NK-92 (cell line): Measurements from ENCODE around the gene ZNF689.
"Not testable (repeated sequence)": the region's sequence is repeated elsewhere in the genome, so short reads cannot be mapped to it uniquely, and the experiment has no call there.

Source experiments
- DNase-seq: peaks from one replicate; lab custom pipeline; 2025; ENCODE audit not compliant: unreplicated experiment; lab: John Stamatoyannopoulos, UW

Gene ZNF689

GRCh38 chr16:30601966-30602365 is 8.2 kb downstream of the ZNF689 start:
- no peak for DNase-seq

- no peak for DNase-seq
Measured at GRCh38 chr16:30600929-30601328, 9.3 kb downstream of the ZNF689 start.

GRCh38 chr16:30600215-30600614 is 10.0 kb downstream of the ZNF689 start:
- no peak for DNase-seq

DNA sequence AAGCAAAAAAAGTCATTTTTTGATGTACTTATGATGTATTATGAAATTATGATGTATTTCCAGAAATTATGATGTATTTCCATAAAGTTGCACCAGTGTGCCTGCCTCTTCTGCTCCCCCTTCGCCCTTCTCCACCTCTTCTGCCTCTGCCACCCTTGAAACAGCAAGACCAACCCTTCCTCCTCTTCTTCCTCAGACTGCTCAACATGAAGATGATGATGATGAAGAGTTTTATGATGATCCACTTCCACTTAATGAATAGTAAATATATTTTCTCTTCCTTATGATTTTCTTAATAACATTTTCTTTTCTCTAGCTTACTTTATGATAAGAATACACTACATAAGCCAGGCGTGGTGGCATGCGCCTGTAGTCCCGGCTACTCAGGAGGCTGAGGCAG is 17.3 kb downstream of the ZNF689 start:
- DNase-seq: no peak

GRCh38 chr16:30590869-30591268 is 19.3 kb downstream of the ZNF689 start:
- DNase-seq: not testable (repeated sequence)

DNA sequence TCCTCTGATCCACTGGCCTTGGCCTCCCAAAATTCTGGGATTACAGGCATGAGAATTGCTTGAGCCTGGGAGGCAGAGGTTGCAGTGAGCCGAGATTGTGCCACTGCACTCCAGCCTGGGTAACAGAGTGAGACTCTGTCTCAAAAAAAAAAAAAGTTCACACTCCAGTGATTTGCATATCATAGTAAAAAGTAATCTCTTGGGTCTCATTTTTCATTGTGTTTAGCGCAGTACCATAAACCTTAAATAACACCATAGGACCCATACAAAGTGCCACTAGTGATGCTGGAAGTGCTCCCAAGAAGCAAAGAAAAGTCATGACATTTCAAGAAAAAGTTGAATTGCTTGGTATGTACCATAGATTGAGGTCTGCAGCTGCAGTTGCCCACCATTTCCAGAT is 20.6 kb downstream of the ZNF689 start:
- DNase-seq: not testable (repeated sequence)

DNA sequence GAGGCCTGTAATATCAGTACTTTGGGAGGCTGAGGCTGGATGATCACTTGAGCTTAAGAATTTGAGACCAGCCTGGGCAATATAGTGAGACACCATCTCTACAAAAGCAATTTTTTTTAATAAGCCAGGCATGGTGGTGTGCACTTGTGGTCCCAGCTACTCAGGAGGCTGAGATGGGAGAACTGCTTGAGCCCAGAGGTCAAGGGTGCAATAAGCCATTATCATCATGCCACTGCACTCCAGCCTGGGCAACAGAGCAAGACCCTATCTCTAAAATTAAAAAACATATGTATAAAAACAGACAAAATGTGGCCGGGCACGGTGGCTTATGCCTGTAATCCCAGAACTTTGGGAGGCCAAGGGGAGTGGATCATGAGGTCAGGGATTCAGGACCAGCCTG is 21.5 kb downstream of the ZNF689 start:
- no peak for DNase-seq

GRCh38 chr16:30585400-30586191 is 24.6 kb downstream of the ZNF689 start, which contains the start of gene ZNF785:
ZNF785 (minus strand) TSS chr16:30585697; CDS start chr16:30585611, 86 bp downstream.
- DNase-seq: peak; percentile 46

DNA sequence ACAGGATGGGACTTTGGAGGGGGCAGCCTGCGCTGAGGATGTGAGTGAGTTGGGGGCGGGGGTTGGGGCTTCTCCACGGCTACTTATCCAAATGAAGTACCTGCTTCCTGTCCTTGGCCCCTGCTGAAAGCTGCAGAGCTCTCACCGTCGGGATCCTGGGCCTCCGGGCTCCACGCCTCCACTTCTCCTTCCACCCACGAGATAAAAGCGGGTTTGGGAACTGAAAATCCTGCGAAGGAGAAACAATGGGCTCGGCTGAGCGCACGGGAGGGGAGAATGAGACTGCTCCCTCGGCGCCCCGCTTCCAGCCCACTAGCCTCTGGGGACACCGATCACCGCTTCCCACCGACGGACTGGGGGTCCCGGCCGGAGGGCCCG is 25.2 kb downstream of the ZNF689 start:
- no peak for DNase-seq

- no peak for DNase-seq
Measured at GRCh38 chr16:30582611-30583340, 27.4 kb downstream of the ZNF689 start.

DNA sequence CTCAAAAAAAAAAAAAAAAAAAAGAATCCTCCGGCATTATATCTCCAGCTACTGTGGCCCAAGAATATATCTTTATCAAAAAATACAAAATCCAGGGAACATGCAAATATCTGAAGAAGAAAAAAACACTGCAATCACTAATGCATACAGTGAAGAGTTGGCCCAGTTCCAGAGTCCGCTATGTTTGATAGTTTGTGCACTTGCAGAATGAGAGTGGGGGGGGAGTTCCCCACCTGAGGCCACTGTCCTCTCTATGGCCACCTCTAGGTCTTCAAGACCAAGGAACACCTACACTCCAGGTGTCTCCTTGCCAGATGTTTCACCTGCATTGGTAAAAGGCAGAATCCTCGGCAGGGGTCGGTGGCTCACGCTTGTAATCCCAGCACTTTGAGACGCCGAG is 28.7 kb downstream of the ZNF689 start:
- DNase-seq: no peak

DNA sequence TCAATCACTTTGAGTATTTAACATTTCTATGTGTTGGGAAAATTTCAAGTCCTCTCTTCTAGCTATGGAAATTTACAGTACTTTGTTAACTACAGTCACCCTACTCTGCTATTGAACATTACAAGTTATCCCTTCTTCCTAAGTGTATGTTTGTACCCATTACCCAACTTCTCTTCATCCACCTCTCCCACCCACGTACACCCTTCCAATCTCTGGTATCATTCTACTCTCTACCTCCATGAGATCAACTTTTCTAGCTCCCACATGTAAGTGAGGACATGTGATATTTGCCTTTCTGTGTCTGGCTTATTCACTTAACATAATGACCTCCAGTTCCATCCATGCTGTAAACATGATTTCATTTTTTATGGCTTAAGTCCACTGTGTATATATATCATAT is 35.5 kb downstream of the ZNF689 start:
- no peak for DNase-seq

DNA sequence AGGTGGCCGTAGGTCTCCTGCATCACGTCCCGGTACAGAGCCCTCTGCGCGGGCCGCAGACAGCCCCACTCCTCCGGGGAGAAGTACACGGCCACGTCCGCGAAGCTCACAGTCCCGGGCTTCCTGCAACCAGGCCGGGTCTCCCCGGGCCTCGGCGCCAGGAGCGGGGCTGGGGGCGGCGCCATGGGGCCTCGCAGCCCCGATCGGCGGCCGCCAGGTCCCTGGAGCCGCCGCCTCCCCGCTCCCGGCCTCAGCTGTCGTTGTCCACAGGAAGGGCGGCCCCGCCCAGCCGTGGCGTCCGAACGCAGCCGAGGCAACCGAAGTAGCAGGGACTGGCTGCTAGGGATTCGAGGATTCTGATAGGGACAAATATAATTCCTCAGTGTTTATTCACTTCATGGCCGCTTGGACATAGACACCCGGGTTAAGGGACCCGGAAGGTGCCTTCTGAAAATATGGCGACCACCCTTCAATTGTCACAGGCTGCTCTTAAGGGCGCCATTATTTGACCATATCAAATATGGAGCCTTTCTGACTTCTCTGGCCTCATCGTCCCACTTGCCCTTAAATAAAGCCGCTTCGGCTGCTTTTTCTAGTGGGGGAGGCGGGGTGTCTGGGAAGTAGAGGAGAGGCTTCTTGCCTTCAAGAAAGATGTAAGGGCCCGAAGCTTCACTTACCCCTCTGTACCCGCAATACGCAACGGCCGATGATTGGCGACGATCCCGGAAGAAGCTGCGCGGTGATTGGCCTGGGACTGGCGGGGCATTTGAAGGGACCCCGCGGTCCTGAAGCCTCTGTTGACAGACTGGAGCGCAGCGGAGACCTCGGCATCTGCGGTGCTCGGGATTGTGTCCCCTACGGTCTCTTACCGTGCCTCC is 38.5 kb downstream of the ZNF689 start, which contains the start of gene ZNF688:
Gene ZNF688, minus strand, starts transcription at position 270 of the 878 bp plus-strand sequence. Its CDS starts 85 bp downstream, at position 185.
- DNase-seq: peak; percentile 79

GRCh38 chr16:30570636-30571444 is 39.3 kb downstream of the ZNF689 start:
- no peak for DNase-seq

DNA sequence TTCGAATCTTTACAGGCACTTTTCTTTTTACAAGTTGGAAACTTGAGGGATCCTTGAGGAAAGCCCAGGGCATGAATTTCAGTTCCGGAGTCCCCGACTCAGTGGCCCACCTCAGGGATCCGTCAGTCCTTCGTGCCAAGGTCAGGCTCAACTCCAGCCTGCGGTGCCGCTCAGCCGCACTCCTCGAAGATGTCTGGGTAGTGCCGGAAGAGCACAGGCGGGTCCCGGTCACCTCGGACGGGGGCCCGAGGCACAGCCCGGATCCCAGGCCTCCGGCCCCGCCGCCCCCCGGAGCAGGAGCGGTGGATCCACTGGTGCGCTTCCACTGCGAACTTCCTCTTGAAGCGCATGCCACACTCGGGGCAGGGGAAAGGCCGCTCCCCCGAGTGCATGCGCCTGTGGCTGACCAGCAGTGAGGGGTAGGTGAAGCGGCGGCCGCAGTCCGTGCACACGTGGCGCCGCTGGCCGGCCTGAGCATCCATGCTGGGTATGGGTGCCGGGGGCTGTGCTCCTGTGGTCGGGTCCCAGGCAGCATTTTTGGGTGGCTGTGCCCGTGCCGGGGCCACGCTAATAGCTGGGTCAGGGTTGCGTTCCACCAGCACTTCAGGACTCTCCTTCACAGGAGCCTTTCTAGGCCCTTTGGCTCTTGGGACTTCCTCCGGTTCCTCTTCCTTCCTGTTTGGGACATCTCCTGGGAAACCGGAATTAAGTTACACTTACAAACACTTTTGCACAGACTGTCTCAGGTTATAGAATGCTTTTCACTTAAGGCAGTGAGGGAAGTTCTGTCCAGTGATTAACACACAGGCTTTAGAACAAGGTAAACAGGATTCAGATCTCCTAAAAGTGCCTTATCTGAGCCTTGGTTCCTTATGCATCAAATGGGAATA is 40.2 kb downstream of the ZNF689 start:
- DNase-seq: no peak

DNA sequence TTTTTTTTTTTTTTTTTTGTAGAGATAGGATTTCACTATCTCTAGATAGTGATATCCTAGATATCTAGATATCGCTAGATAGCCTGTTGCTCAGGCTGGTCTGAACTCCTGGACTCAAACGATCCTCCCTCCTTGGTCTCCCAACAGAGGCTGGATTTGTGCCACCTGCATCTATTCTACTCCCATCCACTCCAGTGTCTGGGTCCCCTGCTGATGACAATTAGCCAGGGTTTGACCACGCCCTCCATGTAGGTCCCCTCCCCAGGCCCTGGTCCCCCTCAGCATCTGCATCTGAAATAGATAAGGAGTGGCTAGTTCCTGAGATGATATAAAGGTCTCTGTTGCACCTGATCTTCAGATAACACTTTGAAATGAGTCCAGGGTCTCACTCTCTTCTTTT is 40.9 kb downstream of the ZNF689 start:
- DNase-seq: no peak

DNA sequence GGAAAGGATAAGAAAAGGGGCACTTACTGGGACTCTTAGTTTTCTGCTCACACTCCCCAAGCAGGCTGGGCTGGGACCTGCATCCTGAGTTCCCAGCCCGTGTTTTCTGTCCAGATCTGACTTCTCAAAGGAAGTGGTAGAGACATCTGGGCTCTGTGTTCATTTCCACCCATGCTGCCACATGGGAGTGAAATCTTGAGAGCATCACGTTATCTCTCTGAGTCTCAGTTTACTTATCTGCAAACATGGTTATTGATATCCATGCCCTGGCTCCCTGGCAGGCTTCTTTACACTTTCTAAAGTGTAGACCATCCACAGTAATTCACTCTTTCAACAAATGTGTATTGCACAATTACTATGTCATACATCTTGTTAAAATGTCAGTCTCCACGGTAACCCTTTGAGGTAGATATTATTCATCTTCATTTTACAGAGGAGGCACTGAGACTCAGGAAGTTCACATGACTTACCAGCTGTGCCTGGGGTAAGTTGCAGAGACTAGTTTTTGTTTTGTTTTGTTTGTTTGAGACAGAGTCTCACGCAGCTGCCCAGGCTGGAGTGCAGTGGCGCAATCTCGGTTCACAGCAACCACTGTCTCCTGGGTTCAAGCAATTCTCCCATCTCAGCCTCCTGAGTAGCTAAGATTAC is 42.1 kb downstream of the ZNF689 start:
- DNase-seq: no peak

GRCh38 chr16:30567160-30567990 is 42.8 kb downstream of the ZNF689 start:
- DNase-seq: no peak
